Prostate gland (tissue), 2 donors: ENCODE results near the gene CGNL1. TPM values are rescaled to one million over a fixed set of nuclear protein-coding genes. Genes with fewer than 3 reads are reported as not detected.
A peak's percentile ranks its signal among the peaks of the same experiment; 100 is the strongest.

Source experiments
- DNase-seq: peaks from one replicate; pipeline ENCODE4 v3.0.0-alpha.2; 2019; ENCODE audit warnings: low spot score
- H3K27ac ChIP-seq, 2 donors: fragments of 200-600 bp; sonication (generic); 2 replicates each; pipeline ENCODE4 v1.5.1; 2017 to 2019
- H3K27me3 ChIP-seq: fragments of 200-600 bp; sonication (generic); replicated peaks from 2 replicates; pipeline ENCODE4 v1.5.1; 2019; ENCODE audit not compliant: insufficient read depth
- H3K36me3 ChIP-seq, 2 donors: fragments of 200-600 bp; sonication (generic); 1 replicate in 1 of 2; 2 replicates in 1 of 2; pipeline versions ENCODE4 v1.5.1 to v1.8.1; 2017 to 2019
- H3K4me1 ChIP-seq: fragments of 200-600 bp; sonication (generic); replicated peaks from 2 replicates; pipeline ENCODE4 v1.5.1; 2019
- H3K4me3 ChIP-seq, 2 donors: fragments of 200-600 bp; sonication (generic); 2 replicates each; pipeline ENCODE4 v1.5.1; 2017 to 2019
- H3K9me3 ChIP-seq: fragments of 200-600 bp; sonication (generic); 2 replicates; pipeline ENCODE4 v1.5.1; 2017
- POLR2A ChIP-seq: fragments of 450-650 bp; IDR thresholded peaks from one replicate; pipeline ENCODE4 v1.6.1; 2016; ENCODE audit warnings: antibody characterized with exemption, mild to moderate bottlenecking
- POLR2AphosphoS5 ChIP-seq: sonication (generic); formaldehyde crosslinking; IDR thresholded peaks from one replicate; pipeline ENCODE4 v1.6.1; 2017; ENCODE audit warnings: antibody characterized with exemption
- WGBS: methylation state at CpG from one replicate; pipeline ENCODE4 v1.1.5; 2018; 5-methylcytosine and 5-hydroxymethylcytosine counted together
- intact Hi-C: fragments of 100-400 bp; cut with DNase I; formaldehyde crosslinking; loops from one replicate; pipeline ENCODE4 v1.14.2; 2022
- total RNA-seq, 2 donors: library from RNA; depleted of rRNA; stranded (reverse); fragments of >200 nt; gene quantifications; one replicate each; pipeline ENCODE4 v1.1.0, GENCODE V29; 2016
- TF ChIP-seq, protein P1 (sequence below), 4 experiments: fragments of 200-600 bp in 2 of 4; fragments of 450-650 bp in 2 of 4; sonication (generic) in 2 of 4; IDR thresholded peaks; 1 replicate in 3 of 4; 2 replicates in 1 of 4; pipeline ENCODE4 v1.5.1; 2016 to 2019; ENCODE audit warnings: antibody characterized with exemption in 4 of 4, mild to moderate bottlenecking in 2 of 4, moderate library complexity in 2 of 4

CGNL1 gene
- total RNA-seq, 2 donors from 2014 or later, result 49.0 to 65.6 TPM

DNA sequence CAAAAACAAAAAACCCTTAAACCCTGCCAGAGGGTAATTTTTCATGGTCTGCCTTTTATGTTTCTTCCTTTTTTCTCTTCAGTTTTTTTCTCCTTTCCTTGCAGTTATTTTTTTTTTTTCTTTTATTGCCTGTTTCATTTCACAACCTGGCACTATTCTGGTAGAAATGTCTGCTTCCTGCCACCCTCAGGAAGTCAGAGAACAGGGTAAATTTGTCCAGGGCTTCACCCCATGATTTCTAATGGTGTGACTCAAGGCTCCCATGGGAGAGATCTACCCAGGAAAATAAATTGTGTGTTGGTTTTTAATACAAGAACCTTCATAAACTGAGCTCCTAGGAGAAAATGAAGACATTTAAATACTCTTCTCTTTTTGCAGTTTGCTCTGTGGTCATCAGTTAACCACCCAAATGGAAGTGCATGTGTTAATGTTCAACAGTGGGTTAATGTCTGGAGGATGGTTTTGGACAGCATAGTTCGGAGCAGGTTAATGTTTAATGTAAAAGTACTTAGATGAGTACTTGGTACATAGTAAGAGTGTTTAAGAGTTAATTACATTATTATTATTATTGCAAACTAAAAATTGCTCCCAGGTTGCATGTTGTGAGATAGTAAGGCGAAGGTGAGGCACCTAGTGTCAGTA, 45.9 kb downstream of the CGNL1 start:
- intact Hi-C loops, result no loop called here
- Histone ChIP-seq H3K4me1 (no peaks in the 10 kb centered on the region), H3K9me3 (no peaks in the 10 kb centered on the region), H3K36me3 (no peaks in the 10 kb centered on the region), H3K4me3 (no peak overlapping the region), H3K27me3 (no peaks in the 10 kb centered on the region), H3K27ac (no peak overlapping the region)
- WGBS, result 81% methylated on average over 2 of the region's 2 CpGs
- TF ChIP-seq, protein P1, sequence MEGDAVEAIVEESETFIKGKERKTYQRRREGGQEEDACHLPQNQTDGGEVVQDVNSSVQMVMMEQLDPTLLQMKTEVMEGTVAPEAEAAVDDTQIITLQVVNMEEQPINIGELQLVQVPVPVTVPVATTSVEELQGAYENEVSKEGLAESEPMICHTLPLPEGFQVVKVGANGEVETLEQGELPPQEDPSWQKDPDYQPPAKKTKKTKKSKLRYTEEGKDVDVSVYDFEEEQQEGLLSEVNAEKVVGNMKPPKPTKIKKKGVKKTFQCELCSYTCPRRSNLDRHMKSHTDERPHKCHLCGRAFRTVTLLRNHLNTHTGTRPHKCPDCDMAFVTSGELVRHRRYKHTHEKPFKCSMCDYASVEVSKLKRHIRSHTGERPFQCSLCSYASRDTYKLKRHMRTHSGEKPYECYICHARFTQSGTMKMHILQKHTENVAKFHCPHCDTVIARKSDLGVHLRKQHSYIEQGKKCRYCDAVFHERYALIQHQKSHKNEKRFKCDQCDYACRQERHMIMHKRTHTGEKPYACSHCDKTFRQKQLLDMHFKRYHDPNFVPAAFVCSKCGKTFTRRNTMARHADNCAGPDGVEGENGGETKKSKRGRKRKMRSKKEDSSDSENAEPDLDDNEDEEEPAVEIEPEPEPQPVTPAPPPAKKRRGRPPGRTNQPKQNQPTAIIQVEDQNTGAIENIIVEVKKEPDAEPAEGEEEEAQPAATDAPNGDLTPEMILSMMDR (IDR thresholded peaks at IDR 0.05), result no peak
- TF ChIP-seq POLR2AphosphoS5 (no peak), POLR2A (no peak)
- no peak for DNase-seq

DNA sequence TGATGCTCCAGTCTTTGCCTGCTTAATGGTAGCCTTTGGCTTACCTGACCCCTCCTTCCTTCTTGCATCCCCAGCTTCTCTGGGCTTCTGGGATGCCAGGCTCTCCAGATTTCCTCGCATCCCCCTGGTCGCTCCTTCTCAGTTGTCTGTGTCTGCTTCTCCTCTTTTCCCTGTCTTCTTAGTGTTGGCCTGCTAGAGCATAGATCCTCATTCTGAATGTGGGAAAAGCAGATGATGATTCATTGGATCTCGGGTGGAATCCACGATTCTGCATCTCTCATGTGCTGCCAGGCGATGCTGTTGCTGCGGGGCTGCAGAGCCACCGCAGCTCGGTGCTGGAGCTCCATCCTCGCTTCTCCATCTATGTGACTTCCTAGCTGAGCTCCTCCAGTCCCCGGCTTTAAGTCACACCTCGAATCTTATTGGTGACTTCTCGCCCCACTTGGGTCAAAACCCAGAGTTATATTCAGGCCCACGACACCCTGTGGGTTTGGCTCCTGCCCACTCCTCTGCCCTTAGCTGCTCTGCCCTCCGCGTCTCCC, 47.4 kb downstream of the CGNL1 start:
- Histone ChIP-seq H3K4me1 (peaks cover 7% of the 10 kb centered on the region), H3K9me3 (no peaks in the 10 kb centered on the region), H3K36me3 (no peaks in the 10 kb centered on the region), H3K4me3 (no peak overlapping the region), H3K27me3 (no peaks in the 10 kb centered on the region), H3K27ac (peak overlapping the region in 1 of 2 donors; percentile 18)
- DNase-seq, result no peak
- WGBS, result 91% methylated on average over 15 of the region's 15 CpGs
- intact Hi-C loops, result no loop called here
- TF ChIP-seq POLR2AphosphoS5, result no peak

DNA sequence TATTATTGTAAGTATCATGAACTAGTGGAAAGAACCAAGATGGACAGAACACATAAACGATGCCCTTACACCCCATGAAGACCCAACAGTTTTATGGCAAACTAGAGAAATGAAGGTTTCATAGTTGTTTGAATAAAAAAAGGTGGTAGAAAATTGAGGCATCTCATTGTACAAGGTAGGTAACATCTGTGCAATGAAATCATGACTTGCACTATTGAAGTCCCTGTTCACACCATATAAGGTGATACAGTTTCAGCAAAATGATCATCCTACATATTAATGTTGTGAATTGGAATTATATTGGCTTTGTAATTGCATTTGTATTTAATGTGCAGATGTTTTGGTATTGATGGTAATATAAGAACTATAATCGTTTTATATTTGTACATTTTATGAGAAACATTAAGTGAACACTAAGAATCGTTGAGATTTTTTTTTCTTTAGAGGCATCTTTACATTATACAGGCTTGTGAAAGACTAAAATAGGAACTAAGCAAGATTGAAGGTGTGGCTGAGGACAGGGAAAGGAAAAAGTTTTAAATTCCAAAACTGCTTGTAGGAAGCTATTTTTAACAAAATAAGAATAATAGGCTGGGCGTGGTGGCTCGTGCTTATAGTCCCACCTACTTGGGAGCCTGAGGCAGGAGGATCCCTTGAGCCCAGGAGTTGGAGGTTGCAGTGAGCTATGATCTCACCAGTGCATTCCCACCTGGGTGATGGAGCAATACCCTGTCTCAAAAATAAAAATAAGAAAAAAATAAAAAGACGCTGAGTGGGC, 48.5 kb downstream of the CGNL1 start:
- TF ChIP-seq POLR2AphosphoS5 (no peak), POLR2A (no peak)
- TF ChIP-seq, protein P1 (IDR thresholded peaks at IDR 0.05), result no peak
- Histone ChIP-seq H3K36me3 (no peaks in the 10 kb centered on the region), H3K27ac (no peak overlapping the region), H3K27me3 (no peaks in the 10 kb centered on the region), H3K4me1 (peaks cover 7% of the 10 kb centered on the region), H3K4me3 (no peak overlapping the region), H3K9me3 (no peaks in the 10 kb centered on the region)
- 67% methylated on average over 6 of the region's 6 CpGs for WGBS
- DNase-seq, result no peak
- intact Hi-C loops, result no loop called here

DNA sequence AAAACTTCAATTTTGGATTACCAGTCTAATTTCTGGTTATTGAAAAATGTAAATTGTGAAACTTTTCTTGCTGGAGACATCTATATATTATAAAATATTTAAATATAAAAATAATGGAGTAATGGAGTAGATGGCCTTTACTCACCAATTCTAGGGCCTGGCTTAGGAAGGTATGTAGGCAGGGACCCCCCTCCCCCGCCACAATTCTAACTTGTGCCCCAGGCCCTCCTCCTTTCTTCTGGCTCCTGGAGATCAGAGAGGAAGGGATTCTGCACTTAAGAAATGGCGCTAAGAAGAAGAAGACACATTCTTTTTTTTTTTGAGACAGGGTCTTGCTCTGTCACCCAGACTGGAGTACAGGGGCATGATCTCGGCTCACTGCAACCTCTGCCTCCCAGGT, 49.5 kb downstream of the CGNL1 start:
- TF ChIP-seq POLR2A (no peak), POLR2AphosphoS5 (no peak)
- TF ChIP-seq, protein P1 (IDR thresholded peaks at IDR 0.05), result no peak
- intact Hi-C loops, result no loop called here
- WGBS, result 62% methylated on average over 3 of the region's 3 CpGs
- Histone ChIP-seq H3K4me1 (peaks cover 7% of the 10 kb centered on the region), H3K4me3 (no peak overlapping the region), H3K9me3 (no peaks in the 10 kb centered on the region), H3K27me3 (no peaks in the 10 kb centered on the region), H3K36me3 (no peaks in the 10 kb centered on the region), H3K27ac (no peak overlapping the region)
- DNase-seq, result no peak

DNA sequence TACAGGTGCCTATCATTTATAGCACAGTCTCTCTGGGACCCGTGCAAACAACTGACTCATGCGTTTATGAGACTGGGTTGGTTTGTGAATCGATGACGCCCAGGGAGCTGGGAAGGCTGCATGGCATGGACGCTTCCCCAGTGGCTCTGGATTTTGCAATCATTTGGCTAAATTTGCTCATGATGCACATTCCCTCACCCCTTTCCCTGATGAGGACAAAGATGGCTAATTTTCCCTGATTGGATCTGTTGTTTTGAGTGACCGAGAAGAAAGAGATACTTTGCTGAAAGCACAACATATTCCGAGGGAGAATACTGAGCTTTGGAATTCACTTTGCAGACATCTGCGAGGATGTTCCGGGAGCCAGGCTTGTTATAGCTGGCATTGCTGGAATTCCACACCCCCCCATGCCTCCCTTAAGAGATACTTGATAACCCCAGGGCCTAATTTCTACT, 51.1 kb downstream of the CGNL1 start:
- Histone ChIP-seq H3K9me3 (no peaks in the 10 kb centered on the region), H3K27ac (peak overlapping the region; percentile 51 to 57), H3K36me3 (no peaks in the 10 kb centered on the region), H3K27me3 (no peaks in the 10 kb centered on the region), H3K4me1 (peaks cover 7% of the 10 kb centered on the region), H3K4me3 (no peak overlapping the region)
- intact Hi-C loops, result no loop called here
- DNase-seq, result peak; percentile 43
- whole genome bisulfite sequencing, result 19% methylated on average over 9 of the region's 9 CpGs
- TF ChIP-seq, protein P1 (IDR thresholded peaks at IDR 0.05), result no peak
- TF ChIP-seq POLR2AphosphoS5, result peak; percentile 41
- TF ChIP-seq POLR2A, result no peak
